GM23338 (cell line): Measurements from ENCODE around the gene GNB2. TPM values are rescaled to one million over a fixed set of nuclear protein-coding genes. Genes with fewer than 3 reads are reported as not detected.

Source experiments
- ATAC-seq: fragments of 200-7000 bp; cut with Tn5 transposase; 3 replicates; pipeline ENCODE4 v1.9.1; 2020
- DNase-seq: peaks from one replicate; pipeline ENCODE4 v3.0.0-alpha.2; 2015; ENCODE audit warnings: low spot score
- H2AFZ ChIP-seq: fragments of 200-600 bp; sonication (generic); 2 replicates; pipeline ENCODE4 v1.8.0; 2016; ENCODE audit warnings: antibody characterized with exemption, mild to moderate bottlenecking, moderate library complexity
- H3F3A ChIP-seq: fragments of 200-600 bp; sonication (generic); replicated peaks from 2 replicates; pipeline ENCODE4 v1.8.0; 2017; ENCODE audit warnings: antibody characterized with exemption, mixed run types, low read depth
- H3K27ac ChIP-seq: fragments of 200-600 bp; sonication (generic); 2 replicates; pipeline ENCODE4 v1.6.1; 2016; ENCODE audit warnings: low read depth
- H3K27me3 ChIP-seq: fragments of 200-600 bp; sonication (generic); 2 replicates; pipeline ENCODE4 v1.8.0; 2016; ENCODE audit warnings: mild to moderate bottlenecking, mixed run types, moderate library complexity; ENCODE audit not compliant: insufficient read depth
- H3K36me3 ChIP-seq: fragments of 200-600 bp; sonication (generic); 2 replicates; pipeline ENCODE4 v1.8.0; 2016; ENCODE audit warnings: mild to moderate bottlenecking; ENCODE audit not compliant: insufficient read depth
- H3K4me1 ChIP-seq: fragments of 200-600 bp; sonication (generic); 2 replicates; pipeline ENCODE4 v1.8.0; 2016; ENCODE audit warnings: mild to moderate bottlenecking, moderate library complexity; ENCODE audit not compliant: insufficient read depth
- H3K4me2 ChIP-seq: fragments of 200-600 bp; sonication (generic); 2 replicates; pipeline ENCODE4 v1.7.1; 2017; ENCODE audit warnings: mixed run types
- H3K4me3 ChIP-seq: fragments of 200-600 bp; sonication (generic); 2 replicates; pipeline ENCODE4 v1.6.1; 2016; ENCODE audit warnings: mixed run types
- H3K79me2 ChIP-seq: fragments of 200-600 bp; sonication (generic); replicated peaks from 2 replicates; pipeline ENCODE4 v1.8.0; 2017; ENCODE audit warnings: mild to moderate bottlenecking; ENCODE audit not compliant: insufficient read depth
- H3K9me2 ChIP-seq: fragments of 200-600 bp; sonication (generic); 2 replicates; pipeline ENCODE4 v1.8.0; 2017; ENCODE audit not compliant: insufficient read depth
- H4K20me1 ChIP-seq: fragments of 200-600 bp; sonication (generic); replicated peaks from 2 replicates; pipeline ENCODE4 v1.8.0; 2017; ENCODE audit warnings: mild to moderate bottlenecking; ENCODE audit not compliant: insufficient read depth
- H3K27ac Mint-ChIP-seq: 2 replicates; pipeline ENCODE4 v1.8.0; 2020; ENCODE audit warnings: inconsistent platforms, mild to moderate bottlenecking, moderate library complexity, mixed read lengths
- H3K27me3 Mint-ChIP-seq: 3 replicates; pipeline ENCODE4 v1.8.0; 2022; ENCODE audit warnings: low read depth, mild to moderate bottlenecking, moderate library complexity, mixed read lengths, inconsistent platforms; ENCODE audit not compliant: insufficient read depth, poor library complexity
- H3K36me3 Mint-ChIP-seq: 3 replicates; pipeline ENCODE4 v1.8.0; 2021; ENCODE audit warnings: low read depth, mild to moderate bottlenecking, inconsistent platforms, moderate library complexity, mixed read lengths
- H3K4me1 Mint-ChIP-seq: 3 replicates; pipeline ENCODE4 v1.8.0; 2020; ENCODE audit warnings: mild to moderate bottlenecking, inconsistent platforms, mixed read lengths
- H3K4me3 Mint-ChIP-seq: 3 replicates; pipeline ENCODE4 v1.8.0; 2021; ENCODE audit warnings: moderate library complexity, mild to moderate bottlenecking, inconsistent platforms, mixed read lengths
- H3K9me3 Mint-ChIP-seq: 3 replicates; pipeline ENCODE4 v1.8.0; 2020; ENCODE audit warnings: moderate library complexity, mild to moderate bottlenecking, inconsistent platforms, mixed read lengths
- CREB1 ChIP-seq: fragments of 250-450 bp; sonication (Bioruptor Pico); IDR thresholded peaks from 2 replicates; pipeline ENCODE4 v1.5.0; 2020; ENCODE audit warnings: low read depth, mild to moderate bottlenecking, moderate library complexity
- EZH2phosphoT487 ChIP-seq: fragments of 200-600 bp; sonication (generic); IDR thresholded peaks from one replicate; pipeline ENCODE4 v1.8.1; 2018; ENCODE audit warnings: antibody characterized with exemption; ENCODE audit not compliant: unreplicated experiment
- STAT1 ChIP-seq: IDR thresholded peaks from one replicate; pipeline ENCODE4 v1.6.1; 2016; ENCODE audit warnings: antibody characterized with exemption; ENCODE audit not compliant: unreplicated experiment
- ZNF114 ChIP-seq: fragments of 250-450 bp; sonication (Bioruptor Pico); IDR thresholded peaks from 2 replicates; pipeline ENCODE4 v1.5.0; 2020; ENCODE audit warnings: mild to moderate bottlenecking, moderate library complexity
- ZNF331 ChIP-seq: fragments of 250-450 bp; sonication (Bioruptor Pico); IDR thresholded peaks from 2 replicates; pipeline ENCODE4 v1.5.0; 2020; ENCODE audit warnings: low read depth, mild to moderate bottlenecking, moderate library complexity
- polyA plus RNA-seq: library from polyadenylated mRNA; unstranded; fragments of >200 nt; fragmentation: Nextera tagmentation; extraction: Ambion mirVana; gene quantifications from 2 replicates; pipeline ENCODE4 v1.2.1, GENCODE V29; 2016
- total RNA-seq: library from RNA; depleted of rRNA; stranded (reverse); fragments of >200 nt; shearing (Covaris generic); gene quantifications from 2 replicates; pipeline ENCODE4 v1.2.3, GENCODE V29; 2014
- TF ChIP-seq, protein P1 (sequence below): IDR thresholded peaks from 2 replicates; pipeline ENCODE4 v1.6.1; 2016; ENCODE audit warnings: antibody characterized with exemption
- TF ChIP-seq, protein P2 (sequence below): fragments of 250-450 bp; sonication (Bioruptor Pico); IDR thresholded peaks from 2 replicates; pipeline ENCODE4 v1.5.0; 2020; ENCODE audit warnings: mild to moderate bottlenecking, moderate library complexity

The GNB2 gene
- total and polyA plus RNA-seq, 2 experiments from 2014 or later, result 112 to 153 TPM

DNA sequence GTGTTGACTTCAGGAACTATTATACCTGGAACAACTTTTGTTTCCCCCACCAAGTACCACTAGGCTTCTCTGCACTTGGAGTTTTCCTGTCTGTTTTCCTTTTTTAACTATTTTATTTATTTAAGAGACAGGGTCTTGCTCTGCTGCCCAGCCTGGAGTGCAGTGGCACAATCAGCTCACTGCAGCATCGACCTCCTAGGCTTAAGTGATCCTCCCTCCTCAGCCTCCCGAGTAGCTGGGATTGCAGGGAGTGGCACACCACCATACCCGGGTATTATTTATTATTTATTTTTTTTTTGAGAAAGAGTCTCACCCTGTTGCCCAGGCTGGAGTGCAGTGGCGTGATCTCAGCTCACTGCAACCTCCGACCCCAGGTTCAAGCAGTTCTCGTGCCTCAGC, 22.6 kb downstream of the GNB2 start:
- peak overlapping the region; percentile 99 for H3K27ac Mint-ChIP-seq
- Histone ChIP-seq H3K4me1 (peaks cover 16% of the 10 kb centered on the region), H3K27me3 (no peaks in the 10 kb centered on the region), H4K20me1 (peaks cover 12% of the 10 kb centered on the region), H3K79me2 (peaks cover 45% of the 10 kb centered on the region), H3K4me3 (peak overlapping the region; percentile 18; the same call in 1 of the 2 replicates), H3K9me2 (no peaks in the 10 kb centered on the region), H3K36me3 (no peaks in the 10 kb centered on the region), H3F3A (peaks cover 23% of the 10 kb centered on the region), H3K27ac (peak overlapping the region; percentile 92), H3K4me2 (peak overlapping the region; percentile 19; the same call in 1 of the 2 replicates), H2AFZ (no peak overlapping the region)
- H3K27me3 Mint-ChIP-seq, result peaks cover 21% of the 10 kb centered on the region
- ATAC-seq (no peak), DNase-seq (no peak)
- H3K36me3 Mint-ChIP-seq, result peaks cover 12% of the 10 kb centered on the region
- H3K4me3 Mint-ChIP-seq, result peak overlapping the region; percentile 70
- H3K4me1 Mint-ChIP-seq, result peaks cover 30% of the 10 kb centered on the region
- TF ChIP-seq, protein P1, sequence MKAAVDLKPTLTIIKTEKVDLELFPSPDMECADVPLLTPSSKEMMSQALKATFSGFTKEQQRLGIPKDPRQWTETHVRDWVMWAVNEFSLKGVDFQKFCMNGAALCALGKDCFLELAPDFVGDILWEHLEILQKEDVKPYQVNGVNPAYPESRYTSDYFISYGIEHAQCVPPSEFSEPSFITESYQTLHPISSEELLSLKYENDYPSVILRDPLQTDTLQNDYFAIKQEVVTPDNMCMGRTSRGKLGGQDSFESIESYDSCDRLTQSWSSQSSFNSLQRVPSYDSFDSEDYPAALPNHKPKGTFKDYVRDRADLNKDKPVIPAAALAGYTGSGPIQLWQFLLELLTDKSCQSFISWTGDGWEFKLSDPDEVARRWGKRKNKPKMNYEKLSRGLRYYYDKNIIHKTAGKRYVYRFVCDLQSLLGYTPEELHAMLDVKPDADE, result no peak
- no peak for TF ChIP-seq ZNF114 (CRISPR knock-in tag)
- no peak for TF ChIP-seq CREB1 (CRISPR knock-in tag)
- TF ChIP-seq, protein P2, sequence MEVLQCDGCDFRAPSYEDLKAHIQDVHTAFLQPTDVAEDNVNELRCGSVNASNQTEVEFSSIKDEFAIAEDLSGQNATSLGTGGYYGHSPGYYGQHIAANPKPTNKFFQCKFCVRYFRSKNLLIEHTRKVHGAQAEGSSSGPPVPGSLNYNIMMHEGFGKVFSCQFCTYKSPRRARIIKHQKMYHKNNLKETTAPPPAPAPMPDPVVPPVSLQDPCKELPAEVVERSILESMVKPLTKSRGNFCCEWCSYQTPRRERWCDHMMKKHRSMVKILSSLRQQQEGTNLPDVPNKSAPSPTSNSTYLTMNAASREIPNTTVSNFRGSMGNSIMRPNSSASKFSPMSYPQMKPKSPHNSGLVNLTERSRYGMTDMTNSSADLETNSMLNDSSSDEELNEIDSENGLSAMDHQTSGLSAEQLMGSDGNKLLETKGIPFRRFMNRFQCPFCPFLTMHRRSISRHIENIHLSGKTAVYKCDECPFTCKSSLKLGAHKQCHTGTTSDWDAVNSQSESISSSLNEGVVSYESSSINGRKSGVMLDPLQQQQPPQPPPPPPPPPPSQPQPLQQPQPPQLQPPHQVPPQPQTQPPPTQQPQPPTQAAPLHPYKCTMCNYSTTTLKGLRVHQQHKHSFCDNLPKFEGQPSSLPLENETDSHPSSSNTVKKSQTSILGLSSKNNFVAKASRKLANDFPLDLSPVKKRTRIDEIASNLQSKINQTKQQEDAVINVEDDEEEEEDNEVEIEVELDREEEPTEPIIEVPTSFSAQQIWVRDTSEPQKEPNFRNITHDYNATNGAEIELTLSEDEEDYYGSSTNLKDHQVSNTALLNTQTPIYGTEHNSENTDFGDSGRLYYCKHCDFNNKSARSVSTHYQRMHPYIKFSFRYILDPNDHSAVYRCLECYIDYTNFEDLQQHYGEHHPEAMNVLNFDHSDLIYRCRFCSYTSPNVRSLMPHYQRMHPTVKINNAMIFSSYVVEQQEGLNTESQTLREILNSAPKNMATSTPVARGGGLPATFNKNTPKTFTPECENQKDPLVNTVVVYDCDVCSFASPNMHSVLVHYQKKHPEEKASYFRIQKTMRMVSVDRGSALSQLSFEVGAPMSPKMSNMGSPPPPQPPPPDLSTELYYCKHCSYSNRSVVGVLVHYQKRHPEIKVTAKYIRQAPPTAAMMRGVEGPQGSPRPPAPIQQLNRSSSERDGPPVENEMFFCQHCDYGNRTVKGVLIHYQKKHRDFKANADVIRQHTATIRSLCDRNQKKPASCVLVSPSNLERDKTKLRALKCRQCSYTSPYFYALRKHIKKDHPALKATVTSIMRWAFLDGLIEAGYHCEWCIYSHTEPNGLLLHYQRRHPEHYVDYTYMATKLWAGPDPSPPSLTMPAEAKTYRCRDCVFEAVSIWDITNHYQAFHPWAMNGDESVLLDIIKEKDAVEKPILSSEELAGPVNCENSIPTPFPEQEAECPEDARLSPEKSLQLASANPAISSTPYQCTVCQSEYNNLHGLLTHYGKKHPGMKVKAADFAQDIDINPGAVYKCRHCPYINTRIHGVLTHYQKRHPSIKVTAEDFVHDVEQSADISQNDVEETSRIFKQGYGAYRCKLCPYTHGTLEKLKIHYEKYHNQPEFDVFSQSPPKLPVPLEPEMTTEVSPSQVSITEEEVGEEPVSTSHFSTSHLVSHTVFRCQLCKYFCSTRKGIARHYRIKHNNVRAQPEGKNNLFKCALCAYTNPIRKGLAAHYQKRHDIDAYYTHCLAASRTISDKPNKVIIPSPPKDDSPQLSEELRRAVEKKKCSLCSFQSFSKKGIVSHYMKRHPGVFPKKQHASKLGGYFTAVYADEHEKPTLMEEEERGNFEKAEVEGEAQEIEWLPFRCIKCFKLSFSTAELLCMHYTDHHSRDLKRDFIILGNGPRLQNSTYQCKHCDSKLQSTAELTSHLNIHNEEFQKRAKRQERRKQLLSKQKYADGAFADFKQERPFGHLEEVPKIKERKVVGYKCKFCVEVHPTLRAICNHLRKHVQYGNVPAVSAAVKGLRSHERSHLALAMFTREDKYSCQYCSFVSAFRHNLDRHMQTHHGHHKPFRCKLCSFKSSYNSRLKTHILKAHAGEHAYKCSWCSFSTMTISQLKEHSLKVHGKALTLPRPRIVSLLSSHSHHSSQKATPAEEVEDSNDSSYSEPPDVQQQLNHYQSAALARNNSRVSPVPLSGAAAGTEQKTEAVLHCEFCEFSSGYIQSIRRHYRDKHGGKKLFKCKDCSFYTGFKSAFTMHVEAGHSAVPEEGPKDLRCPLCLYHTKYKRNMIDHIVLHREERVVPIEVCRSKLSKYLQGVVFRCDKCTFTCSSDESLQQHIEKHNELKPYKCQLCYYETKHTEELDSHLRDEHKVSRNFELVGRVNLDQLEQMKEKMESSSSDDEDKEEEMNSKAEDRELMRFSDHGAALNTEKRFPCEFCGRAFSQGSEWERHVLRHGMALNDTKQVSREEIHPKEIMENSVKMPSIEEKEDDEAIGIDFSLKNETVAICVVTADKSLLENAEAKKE (CRISPR knock-in tag), result no peak
- no peak for TF ChIP-seq STAT1
- TF ChIP-seq ZNF331 (CRISPR knock-in tag), result no peak
- no peak for TF ChIP-seq EZH2phosphoT487
- H3K9me3 Mint-ChIP-seq, result peaks cover 8% of the 10 kb centered on the region; the same call in 2 of the 3 replicates
